Suprapubic skin (tissue), 4 donors: ENCODE data around the gene LPP.

Experiments used
- POLR2A ChIP-seq, 2 donors: fragments of 450-650 bp; IDR thresholded peaks; one replicate each; pipeline ENCODE4 v1.6.1; 2017; ENCODE audit warnings: antibody characterized with exemption in 2 of 2, mild to moderate bottlenecking in 2 of 2, moderate library complexity in 2 of 2
- POLR2AphosphoS5 ChIP-seq, 3 donors: sonication (generic); formaldehyde crosslinking; IDR thresholded peaks; one replicate each; pipeline ENCODE4 v1.6.1; 2017; ENCODE audit warnings: antibody characterized with exemption in 3 of 3
- TF ChIP-seq, protein P1 (sequence below), 2 donors: fragments of 200-600 bp in 1 of 2; fragments of 450-650 bp in 1 of 2; sonication (generic) in 1 of 2; IDR thresholded peaks; one replicate each; pipeline ENCODE4 v1.5.1; 2016 to 2019; ENCODE audit warnings: antibody characterized with exemption in 2 of 2, mild to moderate bottlenecking in 1 of 2, moderate library complexity in 1 of 2

DNA sequence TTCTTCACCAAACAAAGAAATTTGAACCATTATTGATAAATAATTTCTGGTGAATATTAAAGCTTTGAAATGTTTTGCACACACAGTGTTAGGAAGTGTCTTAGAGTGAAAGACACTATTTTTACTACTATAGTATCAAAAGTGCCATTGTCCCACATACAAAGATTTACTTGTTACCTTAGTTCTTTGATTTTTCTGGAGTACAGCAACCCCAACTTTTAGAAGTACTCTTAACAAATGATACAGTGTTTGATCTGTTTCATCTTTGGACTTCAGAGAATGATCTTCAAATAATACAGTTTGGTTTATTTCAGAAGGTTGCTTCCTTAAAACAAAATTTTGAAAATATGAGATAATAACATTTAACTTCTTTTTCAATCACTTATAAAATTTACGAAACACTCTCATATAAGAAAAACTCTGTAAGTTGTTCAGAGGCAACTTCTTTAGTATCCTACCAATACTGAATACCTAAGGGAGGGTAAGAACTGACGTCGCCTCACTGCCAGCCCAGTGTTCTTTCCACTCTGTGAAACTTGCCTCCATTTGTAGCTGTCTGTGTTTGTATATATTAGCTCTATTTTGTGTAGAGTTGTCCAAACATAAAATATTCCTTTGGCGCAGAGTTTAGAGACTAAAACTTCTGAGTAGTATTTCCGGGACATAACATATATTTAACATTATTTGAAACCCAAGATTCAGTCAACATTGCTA lies 464.2 kb downstream of the LPP start:
- TF ChIP-seq POLR2AphosphoS5 (IDR thresholded peaks at IDR 0.05) (no peak), POLR2A (IDR thresholded peaks at IDR 0.05) (no peak)
- TF ChIP-seq, protein P1, sequence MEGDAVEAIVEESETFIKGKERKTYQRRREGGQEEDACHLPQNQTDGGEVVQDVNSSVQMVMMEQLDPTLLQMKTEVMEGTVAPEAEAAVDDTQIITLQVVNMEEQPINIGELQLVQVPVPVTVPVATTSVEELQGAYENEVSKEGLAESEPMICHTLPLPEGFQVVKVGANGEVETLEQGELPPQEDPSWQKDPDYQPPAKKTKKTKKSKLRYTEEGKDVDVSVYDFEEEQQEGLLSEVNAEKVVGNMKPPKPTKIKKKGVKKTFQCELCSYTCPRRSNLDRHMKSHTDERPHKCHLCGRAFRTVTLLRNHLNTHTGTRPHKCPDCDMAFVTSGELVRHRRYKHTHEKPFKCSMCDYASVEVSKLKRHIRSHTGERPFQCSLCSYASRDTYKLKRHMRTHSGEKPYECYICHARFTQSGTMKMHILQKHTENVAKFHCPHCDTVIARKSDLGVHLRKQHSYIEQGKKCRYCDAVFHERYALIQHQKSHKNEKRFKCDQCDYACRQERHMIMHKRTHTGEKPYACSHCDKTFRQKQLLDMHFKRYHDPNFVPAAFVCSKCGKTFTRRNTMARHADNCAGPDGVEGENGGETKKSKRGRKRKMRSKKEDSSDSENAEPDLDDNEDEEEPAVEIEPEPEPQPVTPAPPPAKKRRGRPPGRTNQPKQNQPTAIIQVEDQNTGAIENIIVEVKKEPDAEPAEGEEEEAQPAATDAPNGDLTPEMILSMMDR (IDR thresholded peaks at IDR 0.05): no peak
